HG03108 (cell line): Measurements from ENCODE around the gene C16orf95.

ENCODE experiments used
- ATAC-seq: cut with Tn5 transposase; IDR thresholded peaks from one replicate; pipeline ENCODE4 v1.9.1; 2021; ENCODE audit warnings: moderate library complexity; ENCODE audit not compliant: unreplicated experiment

The C16orf95 gene

DNA sequence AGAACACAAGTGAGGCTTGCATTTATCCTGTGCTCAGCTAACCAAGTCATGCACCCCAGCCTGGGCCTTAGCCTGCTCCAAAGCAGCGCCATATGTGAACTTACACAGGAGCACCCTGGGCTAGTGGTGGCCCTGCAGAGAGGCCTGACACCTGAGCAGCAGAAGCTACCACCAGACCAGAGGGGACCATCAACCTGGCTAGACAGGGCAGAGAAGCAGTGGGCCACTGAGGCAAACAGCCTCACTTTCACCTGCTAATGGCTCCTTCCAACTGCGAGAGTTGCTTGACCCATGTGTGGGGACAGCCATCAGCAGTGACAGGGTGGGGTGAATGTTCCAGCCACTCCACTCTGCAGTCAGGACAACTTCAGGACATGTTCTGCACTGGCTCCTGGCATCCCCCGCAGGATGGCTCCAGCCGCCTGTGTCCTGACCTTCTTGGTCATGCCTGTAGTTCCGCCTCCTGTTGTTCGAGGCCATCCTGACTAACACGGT, 2.9 kb upstream of the C16orf95 start:
- no peak for ATAC-seq

DNA sequence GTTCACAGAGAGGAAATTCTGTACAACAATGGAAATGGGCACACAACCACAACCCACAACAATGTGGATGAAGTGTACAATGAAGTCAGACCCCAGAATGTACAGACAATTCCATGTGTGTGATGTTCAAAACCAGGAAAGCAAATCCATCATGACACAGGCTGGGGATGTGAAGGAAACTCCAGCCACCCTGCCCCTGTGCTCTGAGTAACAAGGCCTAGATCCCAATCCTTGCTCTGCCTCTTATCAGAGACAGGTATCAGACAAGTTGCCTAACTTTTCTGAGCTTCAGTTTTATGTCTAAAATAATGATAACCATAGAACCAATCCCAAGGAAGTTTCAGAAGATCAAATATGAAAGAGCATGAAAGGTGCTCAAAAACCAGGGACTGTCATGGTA, 1.8 kb upstream of the C16orf95 start:
- ATAC-seq: no peak

DNA sequence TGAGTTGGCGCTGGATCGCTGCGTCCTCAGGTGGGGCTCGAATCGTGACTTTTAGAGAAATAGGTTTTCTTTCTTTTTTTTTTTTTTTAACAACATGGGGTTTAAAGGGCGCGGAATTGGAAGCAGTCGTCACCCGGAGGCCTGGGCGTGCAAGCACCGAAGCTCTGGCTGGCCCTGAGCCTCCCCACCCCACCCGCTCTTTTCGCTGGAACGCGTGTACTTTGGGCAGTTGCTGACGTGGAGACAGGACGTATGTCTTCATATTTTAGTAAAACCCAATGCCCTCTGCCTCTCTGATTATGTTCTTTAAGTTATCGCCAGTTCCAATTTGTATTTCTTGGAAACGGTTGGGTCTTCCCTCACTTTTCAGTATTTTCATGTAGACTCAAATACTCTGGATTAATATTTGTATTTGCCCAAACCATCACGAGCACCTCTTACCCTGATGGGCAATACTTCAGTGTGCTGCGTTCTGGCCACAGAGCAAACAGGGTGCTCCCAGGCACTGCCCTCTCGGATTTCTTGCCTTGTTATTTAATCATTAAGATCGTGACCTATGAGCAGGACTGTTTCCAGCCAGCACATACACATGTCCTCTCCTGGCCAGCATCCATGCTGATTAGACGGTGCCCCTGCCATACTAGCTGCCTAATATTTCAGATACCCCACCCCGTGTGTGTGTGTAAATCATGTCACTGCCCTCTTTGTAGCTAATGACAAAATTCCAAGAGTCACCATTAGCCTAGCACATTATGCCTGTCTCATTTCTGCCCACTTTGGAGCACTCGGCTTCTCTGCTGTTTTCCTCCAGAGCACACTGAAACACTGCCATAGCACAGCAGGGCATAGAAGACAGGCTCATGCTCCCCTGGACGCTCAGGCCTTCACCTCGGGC, 805 bp upstream of the C16orf95 start:
- peak; percentile 3 for ATAC-seq

DNA sequence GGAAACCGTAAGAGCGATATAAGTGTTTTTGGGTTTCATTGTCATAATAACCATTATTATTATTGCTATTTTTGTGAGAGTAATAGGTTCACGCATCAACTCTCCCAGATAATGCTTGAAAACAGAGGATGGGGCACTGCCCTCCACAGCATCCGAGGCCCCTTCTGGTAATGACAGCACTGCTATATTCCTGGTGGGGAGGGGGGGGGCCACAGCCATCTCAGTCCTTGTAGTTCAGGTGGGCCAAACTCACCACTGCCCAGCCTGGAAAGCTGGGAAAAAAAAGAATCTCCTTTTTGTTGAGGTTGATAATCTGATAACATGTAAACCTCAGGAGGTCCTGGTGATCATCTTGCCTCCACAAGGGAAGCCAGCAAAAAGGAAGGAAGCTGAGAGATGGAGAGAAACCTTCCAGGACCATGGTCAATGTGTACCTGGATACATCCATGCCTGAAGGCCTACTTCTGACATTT, 706 bp downstream of the C16orf95 start:
- no peak for ATAC-seq

DNA sequence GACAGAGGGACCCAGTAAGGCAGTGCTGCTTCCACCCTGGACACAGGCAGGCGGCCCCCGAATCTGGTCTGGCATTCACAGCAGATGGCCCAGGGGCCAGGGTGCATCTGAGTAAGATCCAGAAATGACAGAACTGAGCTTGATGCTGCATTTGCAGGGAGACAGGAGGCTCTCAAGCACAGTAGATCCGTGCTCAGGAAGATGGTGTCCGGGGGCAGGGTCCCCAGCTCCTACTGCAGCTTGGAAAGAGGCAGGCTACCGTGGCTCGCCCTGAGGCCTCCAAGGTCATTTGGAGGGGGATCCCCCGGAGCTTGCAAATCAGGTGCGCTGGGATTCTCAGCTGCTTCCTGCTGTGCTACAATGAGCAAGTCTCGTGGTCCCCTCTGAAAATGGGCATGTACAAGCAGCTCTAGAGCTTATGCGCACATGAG, 2.2 kb downstream of the C16orf95 start:
- no peak for ATAC-seq

DNA sequence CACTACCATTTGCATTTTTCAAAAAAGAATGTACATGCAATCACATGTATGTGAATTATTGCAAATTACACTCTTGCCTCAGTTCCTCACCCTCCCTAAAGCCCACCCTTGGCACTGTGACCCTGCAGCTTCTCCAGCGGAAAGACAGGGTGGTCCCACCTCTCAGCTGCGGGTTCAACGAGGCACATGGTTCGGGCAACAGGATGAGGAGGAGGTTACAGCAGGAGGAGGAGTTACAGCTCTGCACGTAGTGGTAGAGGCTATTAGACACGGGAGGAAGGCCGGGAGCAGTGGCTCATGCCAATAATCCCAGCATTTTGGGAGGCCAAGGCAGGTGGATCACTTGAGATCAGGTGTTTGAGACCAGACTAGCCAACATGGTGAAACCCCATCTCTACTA, 5.2 kb downstream of the C16orf95 start:
- no peak for ATAC-seq

DNA sequence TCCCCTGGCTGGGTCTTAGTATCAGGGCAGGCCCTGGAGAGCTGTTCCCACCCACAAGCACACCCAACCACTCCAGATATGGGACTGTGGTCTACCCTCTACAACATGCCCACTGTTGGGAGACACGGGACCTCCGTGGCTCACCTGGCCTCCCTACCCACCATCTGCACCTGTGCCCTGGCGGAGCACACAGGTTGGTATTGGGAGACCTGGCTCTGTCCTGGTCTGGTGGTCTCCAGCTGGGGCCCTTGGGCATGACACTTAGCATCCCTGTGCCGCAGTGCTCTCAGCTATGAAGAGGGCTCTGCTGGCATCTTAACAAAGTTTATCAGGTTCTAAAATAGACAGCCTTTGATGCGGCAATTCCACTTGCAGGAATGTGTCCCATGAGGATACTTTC, 5.8 kb downstream of the C16orf95 start:
- no peak for ATAC-seq

DNA sequence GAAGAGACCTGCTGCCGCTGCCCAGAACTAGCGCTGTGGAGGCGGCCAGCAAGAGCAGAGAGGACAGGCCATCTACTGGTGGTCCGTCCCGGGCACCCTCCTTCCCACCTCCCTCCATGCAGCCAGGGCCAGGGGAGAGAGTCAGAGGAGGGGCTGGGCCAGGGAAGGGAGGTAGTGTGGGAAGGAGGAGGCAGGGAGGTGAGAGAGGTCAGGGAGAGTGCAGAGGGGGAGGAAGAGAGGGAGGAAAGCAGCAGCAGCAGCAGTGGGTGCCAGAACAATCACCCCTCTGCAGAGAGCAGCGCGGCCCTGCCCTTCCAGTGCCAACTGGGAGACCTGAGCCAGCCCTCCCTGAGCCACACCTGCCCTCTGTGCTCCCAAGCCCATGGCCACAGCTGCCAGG, 6.6 kb downstream of the C16orf95 start:
- ATAC-seq: no peak

DNA sequence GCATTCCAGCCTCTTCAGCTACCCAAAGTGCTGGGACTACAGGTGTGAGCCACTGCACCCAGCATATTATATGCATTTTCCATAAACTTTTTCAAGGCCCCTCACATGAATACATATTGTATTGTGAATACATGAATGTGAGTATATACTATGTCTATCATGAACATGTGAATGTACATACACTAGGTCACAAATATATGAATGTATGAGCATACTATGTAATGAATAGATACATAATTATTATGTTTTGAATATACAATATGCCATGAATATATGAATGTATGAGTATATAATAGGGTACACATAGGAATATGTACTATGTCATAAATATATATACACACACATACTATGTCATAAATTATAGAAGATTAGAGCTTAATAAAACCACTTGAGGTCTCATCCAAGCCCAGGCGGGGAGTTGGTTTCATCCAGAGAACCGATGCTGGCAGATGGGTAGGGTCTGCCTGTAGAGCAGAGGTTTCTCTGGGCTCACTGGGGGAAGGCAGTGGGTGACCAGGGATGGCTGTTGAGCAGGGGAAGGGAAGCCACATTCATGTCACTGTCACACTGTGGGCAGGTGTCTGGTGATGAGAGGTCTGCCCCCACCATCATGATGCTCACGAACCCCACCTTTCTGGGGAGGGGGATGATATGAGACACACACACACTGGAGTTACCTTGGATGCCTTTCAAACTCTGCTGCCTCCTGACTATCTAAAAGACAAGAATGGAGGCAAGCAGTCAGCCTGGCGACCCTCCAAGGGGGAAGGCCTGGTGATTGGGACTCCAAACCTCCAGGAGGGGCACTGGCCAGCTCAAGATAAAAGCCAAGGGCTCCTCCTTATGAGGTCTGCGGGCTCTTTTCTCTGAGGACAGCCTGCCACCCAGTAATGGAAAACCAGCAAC, 7.3 kb downstream of the C16orf95 start:
- no peak for ATAC-seq

DNA sequence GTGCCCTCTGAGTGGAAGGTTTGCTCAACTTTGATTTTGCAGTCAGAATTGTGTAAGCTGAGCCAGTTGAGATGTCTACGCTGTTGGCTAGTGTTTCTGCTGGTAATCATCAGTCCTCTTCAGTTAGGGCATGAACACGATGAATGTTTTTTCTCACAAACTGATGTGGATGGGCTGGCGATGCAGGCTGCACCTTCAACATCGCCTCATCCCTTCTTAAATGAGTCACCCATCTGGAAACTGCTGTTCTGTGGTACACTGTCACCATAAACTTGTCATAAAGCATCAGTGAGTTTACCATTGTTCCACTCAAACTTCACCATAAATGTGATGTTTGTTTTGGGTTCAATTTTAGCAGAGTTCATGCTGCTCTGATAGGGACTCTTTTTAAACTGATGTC, 8.4 kb downstream of the C16orf95 start:
- ATAC-seq: no peak

DNA sequence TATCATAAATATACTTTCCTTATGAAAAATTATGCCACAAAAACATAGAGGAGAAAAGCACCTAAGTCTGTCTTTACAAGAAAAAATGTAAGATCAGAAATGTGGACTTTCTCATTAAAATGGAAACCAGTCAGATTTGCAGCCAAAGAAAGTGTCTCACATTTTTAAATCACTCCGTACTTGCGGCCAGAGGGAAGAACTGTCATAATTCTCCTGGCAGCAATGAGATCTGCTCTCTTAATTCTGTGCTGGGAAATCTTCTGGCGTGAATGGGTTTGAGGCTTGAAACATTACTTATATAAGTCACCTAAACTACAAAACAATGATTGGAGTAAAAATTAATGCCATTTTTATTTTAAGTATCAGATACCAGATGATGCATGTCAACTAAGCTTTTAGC, 10.7 kb downstream of the C16orf95 start:
- ATAC-seq: no peak

DNA sequence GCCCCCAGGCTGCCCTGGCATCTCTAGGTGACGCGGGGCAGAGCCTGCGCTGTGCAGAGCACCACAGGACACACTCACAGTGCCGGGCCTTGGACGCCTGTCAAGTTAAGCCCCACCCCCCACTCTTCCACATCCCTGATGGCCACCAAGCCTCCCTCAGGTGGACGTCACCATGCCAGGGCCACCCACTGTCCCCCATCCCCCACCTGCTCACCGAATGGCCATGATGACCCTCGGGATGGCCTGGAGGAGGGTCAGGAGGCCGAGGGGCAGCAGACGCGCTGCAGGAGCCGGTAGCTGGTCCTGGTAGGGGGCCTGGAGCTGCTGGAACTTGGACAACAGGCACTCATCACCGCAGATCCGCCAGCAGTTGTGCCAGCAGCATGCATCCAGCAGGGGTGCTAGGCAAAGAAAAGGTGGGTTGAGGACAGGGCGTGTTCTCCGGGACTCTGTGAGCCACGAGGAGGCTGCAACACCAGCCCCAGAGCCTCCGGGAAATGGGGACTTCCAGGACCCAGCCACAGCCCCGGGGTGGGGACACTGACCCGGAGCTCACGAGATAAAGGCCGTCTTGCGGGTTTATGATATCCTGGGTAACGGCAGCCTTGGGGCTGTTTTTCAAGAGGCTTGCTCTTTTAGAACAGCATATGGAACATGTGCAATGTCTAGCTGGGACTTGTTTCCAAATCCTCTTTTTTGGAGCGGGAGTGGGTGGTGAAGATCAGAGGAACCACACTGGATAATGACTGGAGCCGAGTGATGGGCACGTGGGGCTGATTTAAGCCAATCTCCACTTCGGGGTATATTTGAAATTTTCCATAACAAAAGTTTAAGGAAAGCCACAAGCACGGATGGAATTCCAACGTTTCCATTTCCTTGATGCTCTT, 11.4 kb downstream of the C16orf95 start:
- no peak for ATAC-seq

DNA sequence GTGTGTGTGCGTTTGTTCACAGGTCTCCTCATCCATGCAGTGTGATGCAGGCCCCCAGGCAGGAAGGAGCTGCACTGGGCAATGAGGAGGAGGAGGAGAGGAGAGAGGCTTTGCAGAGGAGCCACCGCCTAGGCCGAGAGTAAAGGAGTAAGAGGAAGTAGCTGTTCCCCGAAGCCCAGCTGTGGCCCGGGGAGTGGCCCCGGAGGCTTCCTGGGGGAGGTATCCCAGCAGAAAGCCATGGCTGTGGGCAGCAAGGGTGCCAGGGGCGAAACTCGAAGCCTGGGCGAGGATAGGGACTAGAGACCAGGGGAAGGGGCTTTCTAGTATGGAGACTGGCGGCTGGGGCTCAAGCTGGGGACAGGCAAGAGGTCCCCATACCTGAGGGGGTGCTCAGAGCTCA, 12.2 kb downstream of the C16orf95 start:
- no peak for ATAC-seq

DNA sequence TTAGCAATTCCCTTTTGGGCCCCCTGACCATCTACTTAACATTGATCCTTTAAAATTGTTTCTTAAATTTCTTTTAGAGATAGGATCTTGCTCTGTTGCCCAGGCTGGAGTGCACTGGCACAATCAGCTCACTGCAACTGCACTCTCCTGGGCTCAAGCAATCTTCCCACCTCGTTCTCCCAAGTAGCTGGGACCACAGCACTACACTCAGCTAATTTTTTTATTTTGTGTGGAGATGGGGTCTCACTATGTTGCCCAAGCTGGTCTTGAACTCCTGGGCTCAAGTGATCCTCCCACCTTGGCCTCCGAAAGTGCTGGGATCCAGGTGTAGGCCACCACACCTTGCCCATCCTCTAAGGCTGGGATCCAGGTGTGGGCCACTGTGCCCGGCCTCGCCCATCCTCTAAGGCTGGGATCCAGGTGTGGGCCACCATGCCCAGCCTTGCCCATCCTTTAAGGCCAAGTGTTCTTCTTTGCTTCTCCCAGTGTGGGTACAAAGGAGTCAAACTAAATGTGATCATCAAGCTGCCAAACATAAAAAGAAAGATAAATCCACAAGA, 13.2 kb downstream of the C16orf95 start:
- no peak for ATAC-seq

DNA sequence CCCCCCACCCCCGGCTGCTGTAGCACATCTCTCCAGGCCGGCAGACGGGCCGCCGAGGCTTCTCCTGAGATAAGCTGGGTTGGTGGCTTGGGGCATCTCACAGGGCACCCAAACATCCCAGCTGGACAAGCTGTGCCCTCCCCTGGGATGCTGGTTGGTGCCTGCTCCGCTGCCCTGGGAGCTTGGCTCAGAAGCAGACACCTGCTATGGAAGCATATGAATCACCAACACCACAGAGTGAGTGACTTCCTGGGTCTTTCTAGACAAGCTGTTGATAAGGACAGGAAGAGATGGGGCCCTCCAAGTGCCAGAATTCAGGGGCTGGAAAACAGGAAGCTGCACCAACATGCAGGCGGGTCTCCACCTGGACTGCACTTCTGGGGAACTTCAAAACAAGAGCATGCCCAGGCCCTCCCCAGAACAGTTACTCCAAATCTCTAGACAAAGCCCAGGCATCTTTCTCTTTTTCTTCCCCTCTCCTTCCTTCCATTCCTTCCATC, 13.7 kb downstream of the C16orf95 start:
- ATAC-seq: no peak

DNA sequence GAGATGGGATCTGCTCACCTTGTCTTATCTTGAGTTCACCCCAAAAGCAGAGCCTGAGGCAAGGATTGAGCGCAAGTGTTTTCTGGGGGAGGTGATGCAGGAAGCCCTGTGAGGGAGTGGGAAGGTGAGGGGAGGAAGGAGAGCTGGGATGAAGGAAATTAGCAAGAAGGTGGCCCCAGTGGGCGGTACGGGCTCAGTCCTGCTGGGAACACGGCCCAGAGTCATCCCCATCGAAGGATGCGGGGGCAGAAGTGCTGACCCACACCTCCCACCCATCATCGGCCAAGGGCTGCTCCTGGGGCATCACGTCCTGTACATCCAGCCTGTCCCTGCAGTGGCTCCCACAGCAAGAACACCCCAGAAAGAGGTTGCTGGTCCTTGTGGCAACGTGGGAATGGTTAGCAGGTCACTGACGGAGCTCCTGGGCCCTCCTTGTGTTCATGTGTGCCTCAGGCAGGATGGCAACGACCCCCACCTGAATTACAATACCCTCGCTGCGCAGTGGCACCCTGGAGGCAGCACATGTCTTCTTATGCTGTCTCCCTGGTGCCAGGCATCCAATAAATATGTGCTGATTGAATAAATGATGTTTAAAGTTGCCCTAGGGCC, 18.2 kb downstream of the C16orf95 start:
- ATAC-seq: no peak

DNA sequence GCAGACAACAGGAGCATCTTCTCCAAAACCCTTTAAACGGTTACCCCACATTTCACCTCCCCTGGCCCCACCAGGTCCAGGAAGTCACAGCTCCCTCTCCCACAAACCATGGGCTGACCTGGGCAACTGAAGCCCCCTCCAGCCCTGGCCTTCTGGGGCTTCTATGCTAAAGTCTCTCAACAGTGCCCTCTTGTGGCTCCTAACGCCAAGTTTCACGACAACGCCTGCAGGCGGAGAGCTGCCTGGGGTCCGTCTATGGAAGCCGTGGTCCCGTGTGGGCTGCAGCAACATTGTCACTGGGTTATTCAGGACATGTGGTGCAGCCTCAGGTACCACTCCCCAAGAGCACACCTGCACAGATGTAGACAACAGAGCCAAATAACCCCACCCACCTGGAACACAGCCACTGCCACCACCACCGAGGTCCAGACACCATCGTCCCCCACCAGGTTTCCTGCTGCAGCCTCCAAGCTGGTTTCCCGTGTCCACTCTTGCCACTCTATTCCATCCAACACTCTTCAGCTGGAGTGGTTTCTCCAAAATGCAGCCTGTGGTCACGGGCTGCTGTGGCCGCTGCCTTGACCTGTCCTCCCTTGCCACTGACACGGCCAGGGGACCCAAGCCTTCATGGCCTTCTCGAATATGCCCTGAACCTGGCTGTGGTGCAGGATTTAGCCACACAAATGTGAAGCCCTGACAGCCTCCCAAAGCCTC, 19.1 kb downstream of the C16orf95 start:
- ATAC-seq: no peak

DNA sequence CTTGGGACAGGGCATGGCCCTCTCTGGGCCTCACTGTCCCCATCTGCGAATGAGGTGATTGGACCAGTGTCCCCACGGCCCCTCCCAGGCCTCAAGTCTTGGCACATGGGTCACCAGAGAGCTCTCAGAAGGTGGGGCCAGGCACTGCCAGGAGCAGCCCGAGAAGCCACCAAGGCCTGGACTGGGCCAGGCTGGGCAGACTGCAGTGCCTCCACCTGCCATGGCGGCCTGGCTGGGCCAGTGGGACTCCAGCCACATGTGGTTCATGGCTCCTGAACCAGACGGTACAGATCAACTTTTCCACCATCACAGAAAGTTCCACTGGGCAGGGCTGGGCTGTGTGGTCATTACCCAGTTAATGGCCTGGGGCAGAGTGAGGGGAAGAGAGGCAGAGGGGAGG, 19.8 kb downstream of the C16orf95 start:
- ATAC-seq: no peak
